CD4-positive, alpha-beta T cell treated with Interleukin-15 for 1 hour (primary cell): ENCODE data around the gene ABHD17A.

ENCODE experiments used
- DNase-seq: peaks from one replicate; pipeline ENCODE4 v3.0.0-alpha.2; 2020

ABHD17A gene

GRCh38 chr19:1836458-1837221, 48.7 kb downstream of the ABHD17A start:
- DNase-seq: no peak

- DNase-seq: no peak
Measured at GRCh38 chr19:1833540-1833939, 51.8 kb downstream of the ABHD17A start.

- DNase-seq: no peak
Measured at GRCh38 chr19:1832046-1832663, 53.1 kb downstream of the ABHD17A start.

GRCh38 chr19:1830978-1831377, 54.3 kb downstream of the ABHD17A start:
- DNase-seq: no peak

- no peak for DNase-seq
Measured at GRCh38 chr19:1830568-1830967, 54.7 kb downstream of the ABHD17A start.

GRCh38 chr19:1829958-1830357, 55.3 kb downstream of the ABHD17A start:
- DNase-seq: no peak

- no peak for DNase-seq
Measured at GRCh38 chr19:1828279-1829238, 56.7 kb downstream of the ABHD17A start.

GRCh38 chr19:1827566-1828278, 57.6 kb downstream of the ABHD17A start:
- no peak for DNase-seq
